ENCODE results near the gene UBE2N. TPM values are rescaled to one million over a fixed set of nuclear protein-coding genes. Genes with fewer than 3 reads are reported as not detected.

The UBE2N gene, protein sequence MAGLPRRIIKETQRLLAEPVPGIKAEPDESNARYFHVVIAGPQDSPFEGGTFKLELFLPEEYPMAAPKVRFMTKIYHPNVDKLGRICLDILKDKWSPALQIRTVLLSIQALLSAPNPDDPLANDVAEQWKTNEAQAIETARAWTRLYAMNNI
- 65.1 and 74.4 TPM in 2 replicates for total RNA-seq (2014; rRNA removed)
- polyA plus RNA-seq (2012), result 152 TPM

GRCh38 chr12:93441617-93442410 lies at the start of gene UBE2N:
TSS of gene UBE2N (minus strand) at chr12:93441947. CDS start at chr12:93441884, 63 bp downstream.
- peak; percentile 94 for DNase-seq (ENCODE audit: low read depth)

- peak; percentile 88 for DNase-seq (ENCODE audit: low read depth)
Measured at GRCh38 chr12:93484315-93484981, 42.7 kb upstream of the UBE2N start.

DNA sequence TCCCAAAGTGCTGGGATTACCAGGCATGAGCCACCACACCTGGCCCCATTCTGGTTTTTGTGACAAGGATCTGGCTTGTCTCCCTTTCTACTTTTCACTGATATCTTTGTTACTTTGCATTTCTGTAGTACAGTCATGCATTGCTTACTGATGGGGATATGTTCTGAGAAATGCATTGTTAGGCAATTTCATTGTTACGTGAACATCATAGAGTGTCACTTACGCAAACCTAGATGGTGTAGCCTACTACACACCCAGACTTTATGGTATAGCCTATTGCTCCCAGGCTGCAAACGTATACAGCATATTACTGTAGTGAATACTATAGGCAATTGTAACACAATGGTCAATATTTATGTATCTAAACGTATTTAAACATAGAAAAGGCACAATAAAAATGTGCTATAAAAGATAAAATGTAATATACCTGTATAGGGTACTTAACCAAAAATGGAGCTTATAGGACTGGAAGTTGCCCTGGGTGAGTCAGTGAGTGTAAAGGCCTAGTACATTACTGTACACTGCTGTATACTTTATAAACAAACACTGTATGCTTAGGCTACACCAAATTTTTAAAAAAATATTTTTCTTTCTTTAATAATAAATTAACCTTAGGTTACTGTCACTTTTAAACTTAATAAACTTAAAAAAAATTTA lies 41.5 kb upstream of the UBE2N start:
- DNase-seq (ENCODE audit: low read depth), result no peak

- no peak for DNase-seq (ENCODE audit: low read depth)
Measured at GRCh38 chr12:93482721-93483120, 41.0 kb upstream of the UBE2N start.

- DNase-seq (ENCODE audit: low read depth), result no peak
Measured at GRCh38 chr12:93476555-93476954, 34.8 kb upstream of the UBE2N start.

- no peak for DNase-seq (ENCODE audit: low read depth)
Measured at GRCh38 chr12:93469386-93469785, 27.6 kb upstream of the UBE2N start.

- no peak for DNase-seq (ENCODE audit: low read depth)
Measured at GRCh38 chr12:93468008-93468371, 26.2 kb upstream of the UBE2N start.

DNA sequence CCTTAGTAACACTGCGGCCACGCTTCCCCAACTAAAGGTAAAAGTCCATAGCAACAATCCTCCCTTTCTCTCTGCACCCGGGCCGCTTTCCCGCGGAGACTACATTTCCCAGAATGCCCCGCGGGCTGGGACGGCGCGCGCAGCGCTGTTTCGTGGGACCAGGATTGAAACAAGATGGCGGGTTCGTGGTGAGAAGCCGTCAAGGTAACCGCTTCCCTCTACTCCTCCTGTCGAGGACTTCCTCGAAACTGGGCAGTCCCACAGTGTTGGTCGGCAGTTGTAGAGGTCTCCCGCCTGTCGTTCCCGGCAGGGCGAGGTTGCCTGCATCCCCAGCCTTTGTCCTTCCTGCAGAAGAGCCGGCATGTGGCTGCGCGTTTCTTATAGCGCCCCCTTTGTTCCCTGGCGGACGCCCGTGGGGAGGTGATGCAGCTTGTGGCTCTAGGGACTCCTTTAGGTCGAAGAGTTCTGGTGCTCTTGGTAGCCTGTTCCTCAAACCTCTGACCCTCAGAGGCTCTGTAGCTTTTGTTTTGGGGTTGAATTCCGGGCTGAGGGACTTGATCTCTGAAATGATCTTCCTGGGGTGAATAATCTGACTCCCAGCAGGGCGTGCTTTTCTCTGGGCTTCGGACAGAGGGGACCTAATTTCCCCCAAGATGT lies 25.7 kb upstream of the UBE2N start, which contains the start of gene MRPL42:
TSS of gene MRPL42 (plus strand) at position 164 of the 657 bp plus-strand sequence. CDS start 1,772 bp downstream, outside the sequence.
- peak; percentile 88 for DNase-seq (ENCODE audit: low read depth)

DNA sequence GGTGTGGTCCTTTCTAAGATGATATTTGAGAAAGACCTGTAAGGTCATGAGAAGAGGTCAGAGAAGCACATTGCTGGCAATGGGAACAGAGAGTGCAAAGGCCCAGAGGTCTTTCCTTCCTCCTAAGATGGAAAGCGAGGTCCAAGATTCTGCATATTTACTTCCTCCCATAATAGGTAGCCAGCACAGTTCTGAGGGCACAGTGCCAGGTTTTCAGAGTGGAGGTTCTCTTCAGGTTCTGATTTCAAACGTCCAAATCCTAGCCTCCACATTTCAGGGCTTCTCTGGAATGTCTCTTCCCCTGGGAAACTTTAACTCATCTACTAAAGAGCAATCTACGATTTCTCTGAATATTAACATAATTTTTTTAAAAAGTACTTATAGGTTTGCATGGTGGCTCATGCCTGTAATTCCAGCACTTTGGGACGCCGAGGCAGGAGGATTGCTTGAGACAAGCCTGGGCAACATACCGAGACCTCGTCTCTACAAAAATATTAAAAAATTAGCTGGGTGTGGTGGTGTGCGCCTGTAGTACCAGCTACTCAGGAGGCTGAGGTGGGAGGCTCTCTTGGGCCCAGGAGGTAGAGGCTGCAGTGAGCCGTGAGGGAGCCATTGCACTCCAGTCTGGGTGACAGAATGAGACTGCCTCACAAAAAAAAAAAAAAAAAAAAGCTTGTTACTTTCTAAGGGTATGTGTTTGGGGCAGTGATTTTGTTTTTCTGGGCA lies 25.0 kb upstream of the UBE2N start:
- no peak for DNase-seq (ENCODE audit: low read depth)

DNA sequence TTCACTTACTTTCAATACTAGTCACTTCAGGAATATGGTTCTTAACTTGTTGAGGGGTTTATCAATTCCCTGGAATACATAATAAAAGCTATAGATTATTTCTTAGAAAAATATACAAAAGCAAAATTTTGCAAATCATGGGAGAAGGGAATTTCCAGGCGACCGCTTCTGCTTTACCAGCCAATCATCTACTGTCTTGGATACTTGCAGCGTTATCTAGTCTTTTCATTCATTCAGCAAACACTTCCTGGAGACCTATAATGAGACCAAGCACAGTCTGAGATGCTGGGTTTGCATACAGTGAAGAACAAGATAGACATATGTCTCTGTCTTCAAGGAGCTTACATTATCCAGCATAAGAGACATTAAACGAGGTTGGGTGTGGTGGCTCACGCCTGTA lies 24.1 kb upstream of the UBE2N start:
- no peak for DNase-seq (ENCODE audit: low read depth)

- no peak for DNase-seq (ENCODE audit: low read depth)
Measured at GRCh38 chr12:93461503-93461902, 19.8 kb upstream of the UBE2N start.

GRCh38 chr12:93460902-93461301 lies 19.2 kb upstream of the UBE2N start:
- DNase-seq (ENCODE audit: low read depth), result no peak

DNA sequence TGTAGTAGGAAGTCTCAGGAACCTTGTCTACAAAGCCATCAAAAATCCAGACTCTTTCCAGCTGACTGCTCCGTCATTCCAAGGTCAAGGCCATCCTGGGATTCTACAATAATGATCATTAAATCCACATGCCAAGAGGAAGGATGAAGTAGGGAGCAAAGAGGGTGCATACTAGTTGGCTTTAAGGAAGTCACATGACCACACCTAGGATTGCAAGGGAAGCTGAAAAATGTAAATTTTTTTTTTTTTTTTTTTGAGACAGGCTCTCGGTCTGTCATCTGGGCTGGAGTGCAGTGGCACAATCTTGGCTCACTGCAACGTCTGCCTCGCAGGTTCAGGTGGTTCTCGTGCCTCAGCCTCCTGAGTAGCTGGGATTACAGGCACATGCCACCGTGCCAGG lies 18.3 kb upstream of the UBE2N start:
- no peak for DNase-seq (ENCODE audit: low read depth)

GRCh38 chr12:93459097-93459496 lies 17.4 kb upstream of the UBE2N start:
- DNase-seq (ENCODE audit: low read depth), result no peak

- DNase-seq (ENCODE audit: low read depth), result no peak
Measured at GRCh38 chr12:93456077-93456476, 14.3 kb upstream of the UBE2N start.

DNA sequence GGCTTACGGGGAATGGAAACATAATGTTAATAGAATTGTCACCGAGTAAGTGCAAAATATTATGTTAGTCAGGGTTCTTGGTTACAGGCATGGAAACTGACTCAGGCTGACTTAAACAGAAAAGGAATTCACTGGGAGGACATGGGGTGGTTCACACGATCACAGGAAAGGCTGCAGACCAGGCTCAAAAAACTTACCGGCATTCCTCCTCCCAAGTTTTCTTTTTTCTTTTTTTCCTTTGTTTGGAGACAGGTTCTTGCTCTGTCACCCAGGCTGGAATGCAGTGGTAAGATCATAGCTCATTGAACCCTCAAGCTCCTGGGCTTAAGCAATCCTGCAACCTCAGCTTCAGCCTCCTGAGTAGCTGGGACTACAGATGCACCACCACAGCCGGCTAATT lies 11.9 kb upstream of the UBE2N start:
- peak; percentile 23 for DNase-seq (ENCODE audit: low read depth)

- no peak for DNase-seq (ENCODE audit: low read depth)
Measured at GRCh38 chr12:93451423-93452158, 9.8 kb upstream of the UBE2N start.

DNA sequence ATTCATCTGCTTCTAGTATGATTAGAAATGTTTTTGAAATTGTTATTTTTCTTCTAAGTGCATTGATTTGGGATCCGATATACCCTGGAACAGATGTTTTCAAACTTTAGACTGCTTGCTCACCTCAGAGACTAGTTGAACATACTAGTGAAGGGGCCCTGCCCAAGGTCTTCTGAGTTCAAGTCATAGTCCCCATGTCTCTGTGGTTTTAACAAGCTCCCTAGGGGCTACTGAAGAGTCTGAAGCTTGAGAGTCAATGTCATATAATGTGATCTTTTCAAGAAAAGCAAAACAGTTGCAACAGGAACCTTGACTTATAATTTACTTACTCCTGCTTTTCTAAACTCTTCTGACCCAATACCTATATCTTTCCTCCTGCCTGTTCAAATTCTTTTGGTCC lies 7.5 kb upstream of the UBE2N start:
- no peak for DNase-seq (ENCODE audit: low read depth)

- DNase-seq (ENCODE audit: low read depth), result no peak
Measured at GRCh38 chr12:93448796-93449195, 7.0 kb upstream of the UBE2N start.

Measured in LHCN-M2 (cell line).